NB4 (cell line): Measurements from ENCODE around the gene CKLF.

ENCODE experiments used
- POLR2A ChIP-seq: IDR thresholded peaks from 2 replicates; pipeline ENCODE4 v1.6.1; 2011; ENCODE audit warnings: mild to moderate bottlenecking; ENCODE audit not compliant: insufficient read length; ENCODE audit errors: extremely low read depth
- TF ChIP-seq, protein P1 (sequence below): IDR thresholded peaks from one replicate; pipeline ENCODE4 v1.5.1; 2012; ENCODE audit warnings: low read depth, low read length

DNA sequence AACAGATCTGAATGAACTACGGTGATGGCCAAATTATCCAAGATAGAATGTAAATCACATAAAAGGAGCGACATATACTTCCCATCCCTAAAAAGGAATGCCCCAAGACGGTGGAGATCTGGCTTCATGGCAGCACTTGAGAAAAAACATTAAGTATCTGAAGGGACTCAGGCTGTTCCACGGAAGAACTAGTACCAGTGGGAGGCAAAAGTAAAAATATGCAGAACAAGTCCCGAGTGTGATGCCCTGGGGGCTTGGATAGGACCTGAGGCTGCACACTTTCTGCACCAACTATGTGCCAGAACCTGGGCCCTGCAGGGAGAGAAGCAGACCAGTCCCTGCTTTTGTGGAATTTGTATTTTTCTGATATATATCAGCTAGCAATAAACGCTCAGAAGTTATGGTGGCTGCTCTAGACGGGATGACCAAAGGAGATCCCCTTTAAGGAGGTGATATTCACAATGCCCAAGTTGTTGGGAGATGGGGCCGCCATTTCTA lies 539 bp upstream of the CKLF start:
- TF ChIP-seq, protein P1, sequence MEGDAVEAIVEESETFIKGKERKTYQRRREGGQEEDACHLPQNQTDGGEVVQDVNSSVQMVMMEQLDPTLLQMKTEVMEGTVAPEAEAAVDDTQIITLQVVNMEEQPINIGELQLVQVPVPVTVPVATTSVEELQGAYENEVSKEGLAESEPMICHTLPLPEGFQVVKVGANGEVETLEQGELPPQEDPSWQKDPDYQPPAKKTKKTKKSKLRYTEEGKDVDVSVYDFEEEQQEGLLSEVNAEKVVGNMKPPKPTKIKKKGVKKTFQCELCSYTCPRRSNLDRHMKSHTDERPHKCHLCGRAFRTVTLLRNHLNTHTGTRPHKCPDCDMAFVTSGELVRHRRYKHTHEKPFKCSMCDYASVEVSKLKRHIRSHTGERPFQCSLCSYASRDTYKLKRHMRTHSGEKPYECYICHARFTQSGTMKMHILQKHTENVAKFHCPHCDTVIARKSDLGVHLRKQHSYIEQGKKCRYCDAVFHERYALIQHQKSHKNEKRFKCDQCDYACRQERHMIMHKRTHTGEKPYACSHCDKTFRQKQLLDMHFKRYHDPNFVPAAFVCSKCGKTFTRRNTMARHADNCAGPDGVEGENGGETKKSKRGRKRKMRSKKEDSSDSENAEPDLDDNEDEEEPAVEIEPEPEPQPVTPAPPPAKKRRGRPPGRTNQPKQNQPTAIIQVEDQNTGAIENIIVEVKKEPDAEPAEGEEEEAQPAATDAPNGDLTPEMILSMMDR = no peak
- no peak for TF ChIP-seq POLR2A
